DMS53 (cell line): ENCODE data around the gene ACVRL1.

Experiments
- DNase-seq: peaks from one replicate; lab custom pipeline; 2025; lab: John Stamatoyannopoulos, UW

ACVRL1 gene

DNA sequence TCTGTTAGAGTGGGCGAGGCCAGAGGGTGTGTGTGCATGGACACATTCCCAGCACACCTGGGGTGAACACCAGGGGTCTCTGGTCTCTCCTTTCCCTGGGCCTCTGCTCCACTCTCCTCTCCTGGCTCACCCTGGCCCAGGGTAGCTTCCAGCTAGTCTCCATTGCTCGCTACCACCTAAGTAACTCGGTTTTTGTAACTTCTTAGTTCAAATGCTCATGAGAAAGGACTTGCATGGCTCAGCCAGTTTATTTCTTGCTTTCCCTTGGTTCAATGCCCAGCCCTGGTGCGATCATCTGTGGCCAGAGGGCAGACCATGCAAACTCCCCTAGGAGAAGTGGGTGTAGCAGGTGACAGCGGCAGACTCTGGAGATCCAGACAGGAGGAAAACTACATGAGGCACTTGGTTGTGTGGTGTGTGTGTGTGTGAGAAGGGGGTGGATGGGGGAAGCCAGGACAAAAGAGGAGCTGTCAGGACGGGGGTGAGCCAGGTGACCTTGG lies 35.2 kb downstream of the ACVRL1 start:
- no peak for DNase-seq

DNA sequence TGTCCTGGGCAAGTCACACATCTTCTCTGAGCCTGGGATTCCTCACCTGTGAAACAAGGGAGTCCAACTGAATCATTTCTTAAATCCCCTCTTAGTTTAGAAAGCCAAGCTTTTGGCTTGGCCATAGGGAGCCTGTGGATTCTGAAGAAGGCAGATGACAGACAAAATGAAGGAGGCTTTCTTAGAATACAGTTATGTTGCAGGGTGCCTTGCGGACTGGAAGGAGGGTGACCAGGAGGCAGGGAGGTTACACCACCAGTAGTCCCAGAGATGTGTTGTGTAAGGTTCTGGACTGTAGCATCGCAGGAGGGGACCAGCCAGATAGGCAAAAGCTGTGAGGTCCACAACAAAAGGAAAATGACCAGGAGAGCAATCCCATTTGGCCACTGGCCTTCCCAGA lies 36.0 kb downstream of the ACVRL1 start:
- no peak for DNase-seq

DNA sequence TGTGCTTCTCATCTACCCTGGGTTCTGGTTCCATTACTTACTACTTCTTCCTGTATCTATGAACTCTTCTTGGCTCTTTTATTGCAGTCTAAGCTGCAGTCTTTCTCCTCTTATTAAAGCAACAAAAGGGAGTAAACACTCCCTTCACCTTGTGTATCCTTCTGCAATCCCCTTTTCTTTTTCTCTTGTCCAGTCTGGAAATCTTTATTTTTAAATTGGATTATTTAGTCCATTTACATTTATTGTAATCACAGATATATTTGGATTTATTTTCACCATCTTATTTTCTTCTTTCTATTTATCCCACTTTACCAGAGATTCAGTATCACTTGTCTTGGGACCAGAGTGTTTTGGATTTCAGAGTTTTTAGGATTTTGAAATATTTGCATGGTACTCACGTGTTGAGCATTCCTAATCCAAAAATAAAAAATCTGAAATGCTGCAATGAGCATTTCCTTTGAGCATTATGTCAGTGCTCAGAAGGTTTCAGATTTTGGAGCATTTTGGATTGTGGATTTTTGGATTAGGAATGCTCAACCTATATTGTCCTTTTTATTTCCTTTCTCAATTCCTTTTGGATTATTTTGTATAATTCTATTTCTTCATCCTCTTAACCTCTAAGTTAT lies 37.4 kb downstream of the ACVRL1 start:
- DNase-seq: no peak

DNA sequence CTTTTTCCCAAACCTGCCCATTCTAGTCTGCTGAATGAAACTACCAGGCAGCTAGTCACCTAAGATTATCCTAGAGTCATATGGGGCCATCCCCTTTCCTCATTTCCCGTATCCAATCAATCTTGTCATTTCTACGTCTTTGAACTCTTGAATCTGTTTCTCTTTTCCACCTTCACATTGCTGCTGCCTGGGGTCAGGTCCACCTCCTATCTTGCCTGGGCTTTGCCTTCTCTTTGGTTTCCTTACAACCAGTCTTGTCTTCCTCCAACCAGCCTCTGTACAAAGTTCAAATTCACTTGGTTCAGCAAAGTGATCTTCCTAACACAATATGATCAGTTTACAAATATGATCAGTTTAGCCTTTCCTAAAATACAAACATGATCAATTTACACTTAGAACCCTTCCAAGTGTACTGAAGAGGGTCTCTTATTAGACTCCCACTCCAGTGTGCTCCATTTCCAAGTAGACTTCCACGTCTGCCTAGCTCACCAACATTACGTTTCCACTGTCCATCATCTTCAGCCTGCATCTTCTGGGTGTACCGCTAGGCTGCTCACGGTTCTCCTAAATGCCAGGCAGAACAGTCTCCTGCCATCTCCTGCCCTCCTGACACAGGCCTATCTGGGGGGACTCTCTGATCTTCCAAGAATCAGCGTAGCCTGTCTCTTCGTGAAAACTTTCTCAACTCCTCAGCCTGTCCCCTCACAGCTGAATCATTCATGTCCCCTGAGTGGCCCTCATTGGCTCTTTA lies 40.1 kb downstream of the ACVRL1 start:
- DNase-seq: no peak

- no peak for DNase-seq
Observed at GRCh38 chr12:51948066-51948465, 40.8 kb downstream of the ACVRL1 start.

DNA sequence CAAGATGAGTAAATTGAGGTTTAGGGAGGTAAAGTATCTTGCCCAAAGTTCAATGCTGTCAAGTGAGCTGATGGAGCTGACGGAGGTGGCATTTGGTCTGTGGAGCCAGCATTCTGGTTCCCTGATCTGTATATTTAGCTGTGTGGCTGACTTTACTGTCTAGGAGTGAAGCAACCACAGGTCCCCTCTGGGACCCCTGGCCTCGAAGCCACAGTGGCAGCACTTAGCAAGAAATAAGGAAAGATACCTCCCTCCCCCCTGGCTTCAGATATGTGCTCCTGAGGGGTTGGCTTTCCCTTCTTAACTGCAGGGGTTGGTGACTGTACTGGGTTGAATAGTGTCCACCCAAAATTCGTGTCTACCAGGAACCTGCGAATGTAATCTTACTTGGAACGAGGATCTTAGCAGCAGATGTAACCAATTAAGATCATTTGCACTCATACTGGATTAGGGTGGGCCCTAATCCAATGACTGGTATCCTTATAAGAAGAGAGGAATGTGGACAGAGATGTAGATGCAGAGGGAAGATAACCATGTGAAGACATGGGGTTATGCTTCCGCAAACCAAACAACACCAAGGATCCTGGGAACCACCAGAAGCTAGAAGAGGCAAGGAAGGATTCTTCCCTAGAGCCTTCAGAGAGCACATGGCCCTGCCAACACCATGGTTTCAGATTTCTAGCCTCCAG lies 42.2 kb downstream of the ACVRL1 start:
- DNase-seq: no peak

GRCh38 chr12:51950682-51951198 lies 43.4 kb downstream of the ACVRL1 start:
- no peak for DNase-seq

DNA sequence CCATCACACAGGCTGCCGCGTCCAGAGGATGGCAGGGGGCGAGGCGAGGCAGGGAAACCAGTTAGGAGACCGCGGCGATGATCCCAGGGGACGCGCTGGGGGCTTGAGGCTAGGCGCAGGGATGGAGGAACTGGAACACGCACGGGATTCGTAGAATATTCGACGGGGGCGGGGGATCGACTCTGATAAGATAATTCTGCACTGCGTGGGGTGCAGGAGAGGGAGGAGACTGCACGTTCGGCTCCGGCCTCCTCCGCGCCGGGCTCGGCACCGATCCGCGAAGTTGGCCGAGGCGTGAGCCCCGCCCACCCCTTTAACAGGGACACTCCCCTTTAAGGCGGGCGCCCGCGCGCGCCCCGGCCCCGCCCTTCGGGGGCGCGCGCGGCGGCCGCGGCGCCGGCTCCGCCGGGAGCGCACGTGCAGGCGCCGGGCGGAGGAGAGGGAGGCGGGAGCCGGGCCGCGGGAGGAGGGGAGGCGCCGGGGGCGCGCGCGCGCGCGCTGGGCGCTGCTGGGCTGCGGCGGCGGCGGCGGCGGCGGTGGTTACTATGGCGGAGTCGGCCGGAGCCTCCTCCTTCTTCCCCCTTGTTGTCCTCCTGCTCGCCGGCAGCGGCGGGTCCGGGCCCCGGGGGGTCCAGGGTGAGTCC lies 44.0 kb downstream of the ACVRL1 start, which contains the start of gene ACVR1B:
Gene ACVR1B (plus strand): TSS at position 501 of the 644 bp plus-strand sequence. CDS start 45 bp downstream, at position 546.
- peak; percentile 97 for DNase-seq

GRCh38 chr12:51951843-51952722 lies 44.8 kb downstream of the ACVRL1 start:
- peak; percentile 55 for DNase-seq

DNA sequence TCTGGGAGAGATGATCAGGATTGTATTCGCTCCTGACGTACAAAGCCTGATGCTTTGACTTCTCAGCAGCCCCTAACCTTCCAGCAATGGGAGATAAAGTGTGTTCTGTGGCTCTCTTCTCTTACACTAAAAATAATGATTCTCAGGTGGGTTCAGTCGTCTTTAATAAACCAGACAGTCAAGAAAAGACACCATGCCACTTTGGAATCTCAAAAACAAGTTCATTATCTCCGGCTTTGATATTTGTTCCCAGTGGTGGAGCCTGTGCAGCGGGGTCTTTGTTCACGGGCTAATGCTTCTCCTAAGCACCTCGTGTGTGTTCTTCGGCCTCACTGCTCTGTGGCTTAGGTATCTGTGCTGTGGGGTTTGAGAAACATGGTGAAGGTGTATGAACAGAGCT lies 45.8 kb downstream of the ACVRL1 start:
- no peak for DNase-seq

DNA sequence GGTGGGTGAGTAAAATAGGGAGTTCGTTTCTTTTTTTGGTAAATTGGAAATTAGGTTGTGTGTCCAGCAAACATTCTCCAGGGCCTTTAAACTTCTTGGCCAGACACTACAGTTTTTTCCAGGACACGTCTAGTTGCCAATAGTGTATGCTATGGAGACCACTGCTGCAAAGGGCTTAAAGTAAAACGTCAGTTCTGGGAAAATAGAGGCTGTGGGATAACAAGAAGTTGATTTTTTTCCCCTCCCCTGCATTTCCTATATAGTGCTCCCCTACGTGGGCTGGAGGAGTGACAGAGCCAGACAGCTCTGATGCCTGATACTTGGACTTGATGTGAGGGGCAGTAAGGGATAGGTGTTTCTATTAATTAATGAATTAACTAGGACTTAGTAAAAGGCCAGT lies 46.6 kb downstream of the ACVRL1 start:
- no peak for DNase-seq

DNA sequence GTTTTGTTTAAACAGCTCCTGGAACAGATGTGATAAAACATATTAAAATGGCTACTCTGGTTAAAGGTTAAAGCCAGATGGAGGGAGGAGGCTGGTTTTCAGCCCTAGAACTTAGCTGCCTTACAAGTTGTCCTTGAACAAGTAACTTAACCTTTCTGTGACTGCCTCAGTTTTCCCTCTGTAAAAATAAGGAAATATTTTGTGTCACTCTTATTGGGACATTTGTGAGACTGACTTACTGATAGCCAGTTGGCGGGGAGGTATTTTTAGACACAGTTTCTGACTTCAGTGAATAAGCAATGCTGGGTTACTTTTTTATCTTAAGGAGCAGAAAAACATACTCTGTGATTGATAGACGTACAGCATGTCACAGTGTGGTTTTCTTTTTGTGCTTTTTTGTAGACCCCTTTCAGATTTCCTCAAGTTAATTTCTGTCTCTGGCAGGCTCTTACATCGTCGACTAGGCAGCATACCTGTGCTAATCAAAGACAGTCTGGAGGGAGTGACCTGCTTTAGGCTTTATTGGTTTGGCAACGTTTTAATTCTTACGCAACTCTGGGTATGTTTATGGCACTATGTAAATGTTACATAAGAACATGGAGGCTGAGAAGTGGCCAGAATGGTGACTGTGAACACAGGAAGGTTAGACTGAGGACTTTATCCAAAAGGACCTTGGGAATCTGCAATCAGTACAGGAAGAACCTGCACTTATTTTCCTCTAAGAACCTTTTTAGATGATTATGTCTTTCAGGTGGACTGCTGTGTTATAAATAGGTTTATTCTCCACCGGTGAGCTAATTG lies 47.5 kb downstream of the ACVRL1 start:
- no peak for DNase-seq

DNA sequence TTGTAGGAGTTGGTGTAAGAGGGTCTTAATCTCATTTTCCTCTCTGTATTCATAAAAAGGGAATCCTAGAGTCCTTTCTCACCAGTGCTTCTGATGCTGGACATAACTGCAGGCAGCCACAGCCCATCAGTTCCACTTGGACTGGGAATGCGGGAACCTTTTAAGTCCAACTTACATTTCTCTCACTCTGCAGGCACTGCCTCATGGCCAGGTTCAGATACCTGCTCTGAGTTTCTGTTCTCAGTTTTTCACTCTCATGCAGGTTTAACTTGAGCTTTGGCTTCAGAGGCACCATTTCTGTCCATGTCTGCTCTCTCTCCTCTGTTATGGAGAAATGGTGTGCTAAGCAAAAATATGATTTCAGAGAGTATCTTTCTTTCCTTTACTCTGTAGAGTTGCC lies 48.4 kb downstream of the ACVRL1 start:
- no peak for DNase-seq

GRCh38 chr12:51958542-51958941 lies 51.2 kb downstream of the ACVRL1 start:
- DNase-seq: no peak

DNA sequence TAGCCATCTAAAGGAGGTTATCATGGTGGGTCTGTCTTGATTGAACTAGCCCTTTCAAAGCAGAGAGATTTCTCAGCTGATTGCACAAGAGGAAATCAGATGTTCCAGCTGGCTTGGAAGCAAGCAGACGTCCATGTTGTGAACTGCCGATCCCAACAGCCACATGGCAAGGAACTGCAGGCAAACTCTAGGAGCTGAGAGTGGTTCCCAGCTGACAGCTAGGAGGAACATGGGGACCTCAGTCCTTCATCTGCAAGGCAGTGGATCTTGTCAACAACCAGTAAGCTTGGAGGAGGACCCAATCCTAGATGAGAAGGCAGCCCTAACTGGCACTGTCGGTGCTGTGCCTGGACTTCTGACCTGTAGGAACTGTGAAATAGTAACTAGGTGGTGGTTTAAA lies 51.9 kb downstream of the ACVRL1 start:
- DNase-seq: no peak

GRCh38 chr12:51959921-51960320 lies 52.6 kb downstream of the ACVRL1 start:
- DNase-seq: no peak

- no peak for DNase-seq
Observed at GRCh38 chr12:51960488-51960887, 53.2 kb downstream of the ACVRL1 start.

- DNase-seq: no peak
Observed at GRCh38 chr12:51960890-51961289, 53.6 kb downstream of the ACVRL1 start.

DNA sequence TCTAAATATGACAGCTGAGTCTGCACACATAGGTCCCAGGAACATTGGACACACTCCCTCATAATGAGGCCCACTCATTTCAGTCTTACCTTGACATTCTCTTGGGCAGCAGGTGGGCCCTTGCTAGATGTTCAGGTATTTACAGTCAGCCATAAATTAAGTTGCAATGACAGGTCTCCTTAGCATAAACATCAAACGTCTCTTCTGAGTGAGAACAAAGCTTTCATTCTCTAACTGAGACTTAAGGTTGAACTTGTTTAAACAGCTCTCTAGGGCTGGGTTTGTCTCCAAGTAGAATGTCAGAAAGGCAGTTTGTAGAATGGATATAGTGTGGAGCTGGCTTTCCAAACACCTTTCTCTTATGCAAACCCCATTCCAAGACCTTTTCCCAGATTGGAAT lies 54.5 kb downstream of the ACVRL1 start:
- peak; percentile 42 for DNase-seq

DNA sequence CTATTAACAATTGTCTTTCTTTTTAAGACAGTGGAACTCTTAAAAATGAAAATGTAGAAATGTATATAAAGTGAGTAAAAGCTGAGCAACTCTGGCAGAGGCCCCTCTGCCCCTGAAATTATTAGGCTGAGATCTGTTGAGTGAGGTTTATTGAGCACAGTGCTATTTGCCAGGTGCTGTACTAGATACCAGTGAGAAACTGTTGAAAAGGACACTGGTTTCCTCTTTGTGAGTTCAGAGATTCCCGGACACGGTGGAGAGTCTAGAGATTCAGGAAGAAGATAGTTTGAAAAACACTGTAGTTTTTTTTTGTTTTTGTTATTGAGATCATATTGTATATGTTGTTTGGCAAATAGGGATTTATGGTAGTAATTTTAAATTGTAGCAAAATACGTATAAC lies 55.4 kb downstream of the ACVRL1 start:
- DNase-seq: no peak
